Fibroblast of the aortic adventitia (primary cell): ENCODE results near the gene PWP1. TPM values are rescaled to one million over a fixed set of nuclear protein-coding genes. Genes with fewer than 3 reads are reported as not detected.
A peak's percentile ranks its signal among the peaks of the same experiment; 100 is the strongest.

ENCODE experiments used
- DNase-seq: peaks from one replicate; pipeline ENCODE4 v3.0.0-alpha.2; 2010; ENCODE audit warnings: low read depth
- H3K4me3 ChIP-seq: 2 replicates; pipeline ENCODE4 v1.5.1; 2011; ENCODE audit warnings: low read depth, mild to moderate bottlenecking, control low read depth, low read length, moderate library complexity
- total RNA-seq: library from RNA; depleted of rRNA; stranded (reverse); fragments of >200 nt; gene quantifications from 2 replicates; pipeline ENCODE4 v1.2.3, GENCODE V29; 2012; ENCODE audit warnings: low replicate concordance
- TF ChIP-seq, protein P1 (sequence below): IDR thresholded peaks from 2 replicates; pipeline ENCODE4 v1.5.1; 2011; ENCODE audit warnings: mild to moderate bottlenecking, low read length, control low read depth, inconsistent platforms; ENCODE audit not compliant: insufficient read depth

The PWP1 gene
- total RNA-seq, 1 donor: 72.0 TPM

DNA sequence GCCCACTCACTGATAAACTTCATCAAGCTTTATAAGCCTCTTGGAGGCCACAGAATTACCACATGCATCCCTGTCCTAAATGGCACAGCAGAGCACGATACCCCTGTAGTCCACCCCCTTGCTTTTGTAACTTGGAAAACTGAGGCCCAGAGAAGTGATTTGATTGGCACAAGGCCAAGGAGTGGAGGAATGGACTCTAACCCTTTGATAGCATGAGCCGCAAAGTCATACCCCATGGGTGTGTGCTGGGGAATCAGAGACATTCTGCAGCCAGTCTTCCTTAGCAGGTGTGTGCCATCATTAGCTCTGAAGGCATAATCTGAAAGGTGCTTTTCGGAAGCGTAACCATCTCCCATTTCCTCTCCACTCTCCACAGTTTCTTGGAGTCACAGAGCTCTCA lies 28.5 kb upstream of the PWP1 start:
- H3K4me3 ChIP-seq: no peak overlapping the region
- no peak for DNase-seq
- TF ChIP-seq, protein P1, sequence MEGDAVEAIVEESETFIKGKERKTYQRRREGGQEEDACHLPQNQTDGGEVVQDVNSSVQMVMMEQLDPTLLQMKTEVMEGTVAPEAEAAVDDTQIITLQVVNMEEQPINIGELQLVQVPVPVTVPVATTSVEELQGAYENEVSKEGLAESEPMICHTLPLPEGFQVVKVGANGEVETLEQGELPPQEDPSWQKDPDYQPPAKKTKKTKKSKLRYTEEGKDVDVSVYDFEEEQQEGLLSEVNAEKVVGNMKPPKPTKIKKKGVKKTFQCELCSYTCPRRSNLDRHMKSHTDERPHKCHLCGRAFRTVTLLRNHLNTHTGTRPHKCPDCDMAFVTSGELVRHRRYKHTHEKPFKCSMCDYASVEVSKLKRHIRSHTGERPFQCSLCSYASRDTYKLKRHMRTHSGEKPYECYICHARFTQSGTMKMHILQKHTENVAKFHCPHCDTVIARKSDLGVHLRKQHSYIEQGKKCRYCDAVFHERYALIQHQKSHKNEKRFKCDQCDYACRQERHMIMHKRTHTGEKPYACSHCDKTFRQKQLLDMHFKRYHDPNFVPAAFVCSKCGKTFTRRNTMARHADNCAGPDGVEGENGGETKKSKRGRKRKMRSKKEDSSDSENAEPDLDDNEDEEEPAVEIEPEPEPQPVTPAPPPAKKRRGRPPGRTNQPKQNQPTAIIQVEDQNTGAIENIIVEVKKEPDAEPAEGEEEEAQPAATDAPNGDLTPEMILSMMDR: no peak

DNA sequence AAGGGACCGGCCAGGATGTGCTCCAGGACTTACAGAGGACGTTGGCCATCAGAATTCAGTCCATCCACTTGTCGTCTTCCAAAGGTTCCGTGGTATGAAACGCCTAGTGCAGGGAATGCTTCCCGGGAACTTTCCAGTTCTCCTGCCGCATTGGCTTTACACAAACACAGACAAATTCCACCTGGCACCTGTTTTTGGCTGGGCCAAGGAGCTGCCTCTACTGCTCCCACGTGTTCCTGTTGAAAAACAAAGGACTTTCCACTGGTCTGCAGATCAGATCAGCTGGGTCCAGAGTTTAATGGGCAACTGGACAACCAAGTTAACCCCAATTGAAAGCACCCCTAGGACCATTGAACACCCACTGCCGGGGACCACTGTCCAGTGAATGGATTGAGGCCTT lies 28.0 kb upstream of the PWP1 start:
- TF ChIP-seq, protein P1: no peak
- no peak for DNase-seq
- H3K4me3 ChIP-seq: no peak overlapping the region

DNA sequence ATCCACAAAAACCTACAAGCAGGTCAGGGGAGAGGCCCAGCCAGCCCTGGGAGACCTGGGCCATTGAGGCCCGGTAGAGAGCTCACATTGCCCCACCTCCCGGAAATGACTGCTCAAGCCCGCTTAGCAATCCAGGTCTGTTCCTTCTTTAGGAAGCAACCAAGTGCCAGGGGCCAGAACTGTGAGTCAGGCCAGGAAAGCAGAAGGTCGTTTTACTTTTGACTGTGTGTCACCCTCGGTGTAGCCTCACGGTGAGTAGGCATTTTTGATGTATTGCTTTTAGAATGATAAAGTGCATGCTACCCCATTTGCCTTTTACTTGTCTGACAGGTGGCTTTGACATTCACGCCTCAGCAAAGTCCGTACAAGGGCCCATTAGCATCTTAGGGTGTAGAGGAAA lies 25.4 kb upstream of the PWP1 start:
- H3K4me3 ChIP-seq: no peak overlapping the region
- TF ChIP-seq, protein P1: no peak
- DNase-seq: peak; percentile 14

DNA sequence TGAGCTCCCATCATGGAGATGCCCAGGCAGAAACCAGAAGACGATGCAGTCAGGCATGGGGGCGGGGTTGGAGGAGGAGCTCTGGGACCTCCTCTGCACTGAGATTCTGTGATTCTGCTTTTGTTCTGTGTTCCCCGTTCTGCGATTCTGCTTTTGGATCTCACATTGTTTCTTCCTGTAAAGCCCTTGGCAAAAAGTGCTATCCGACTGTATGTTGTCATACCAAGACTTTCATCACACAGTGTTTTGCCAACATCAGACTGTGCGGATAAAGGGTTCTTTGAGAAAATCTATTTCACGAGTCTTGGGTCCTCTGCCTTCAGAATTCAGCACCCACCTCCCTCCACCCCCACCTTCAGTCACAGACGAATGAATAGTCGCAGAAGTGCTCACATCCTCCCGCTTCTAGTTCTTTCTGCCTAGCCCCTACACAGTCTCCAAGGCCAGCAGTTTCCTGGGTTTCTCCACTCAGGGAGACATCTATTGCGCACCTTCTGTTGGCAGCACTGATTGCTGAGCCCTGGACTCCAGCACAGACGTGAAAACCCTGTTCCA lies 24.7 kb upstream of the PWP1 start:
- TF ChIP-seq, protein P1: no peak

DNA sequence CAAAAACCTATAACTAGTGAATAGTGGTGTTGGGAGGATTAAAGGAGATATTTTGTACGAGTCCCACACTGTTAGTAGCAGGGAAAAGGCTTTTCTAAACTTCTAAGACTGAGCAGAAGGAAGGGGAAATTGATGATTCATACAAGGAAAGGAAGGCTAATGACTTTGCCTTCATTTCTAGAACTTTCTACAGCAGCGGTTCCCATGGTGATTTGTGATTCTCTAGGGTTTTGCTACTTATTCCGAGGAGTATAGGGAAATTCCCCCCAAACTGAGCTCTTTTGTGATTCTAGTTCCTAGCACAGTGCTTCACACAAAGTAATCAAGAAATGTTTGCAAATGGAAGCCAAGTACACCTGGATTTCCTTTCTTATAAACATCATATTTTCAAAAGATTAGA lies 23.8 kb upstream of the PWP1 start:
- no peak overlapping the region for H3K4me3 ChIP-seq
- TF ChIP-seq, protein P1: no peak
- no peak for DNase-seq

More for the DNA sequence above, 24.7 kb upstream of the PWP1 start:
- DNase-seq: peak; percentile 44
- no peak overlapping the region for H3K4me3 ChIP-seq

DNA sequence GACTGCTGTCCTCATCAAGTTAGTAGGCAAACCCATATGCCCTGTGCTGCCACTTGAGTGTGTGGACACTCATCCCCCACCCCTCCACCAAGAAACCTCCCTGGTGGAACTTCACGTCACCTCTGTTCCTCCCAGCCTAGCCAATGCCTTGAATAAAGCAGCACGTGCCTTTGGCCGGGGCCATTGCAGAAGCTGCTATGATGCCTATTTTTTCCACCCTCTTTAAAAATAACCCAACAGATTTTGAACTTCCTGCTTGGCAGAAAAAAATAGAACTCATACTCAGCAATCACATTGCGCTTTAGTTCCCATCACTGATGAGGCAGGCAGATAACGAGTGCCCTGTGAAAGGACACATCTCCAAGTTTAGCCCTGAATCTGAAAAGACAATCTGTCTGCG lies 23.1 kb upstream of the PWP1 start:
- no peak overlapping the region for H3K4me3 ChIP-seq
- TF ChIP-seq, protein P1: no peak
- DNase-seq: no peak

DNA sequence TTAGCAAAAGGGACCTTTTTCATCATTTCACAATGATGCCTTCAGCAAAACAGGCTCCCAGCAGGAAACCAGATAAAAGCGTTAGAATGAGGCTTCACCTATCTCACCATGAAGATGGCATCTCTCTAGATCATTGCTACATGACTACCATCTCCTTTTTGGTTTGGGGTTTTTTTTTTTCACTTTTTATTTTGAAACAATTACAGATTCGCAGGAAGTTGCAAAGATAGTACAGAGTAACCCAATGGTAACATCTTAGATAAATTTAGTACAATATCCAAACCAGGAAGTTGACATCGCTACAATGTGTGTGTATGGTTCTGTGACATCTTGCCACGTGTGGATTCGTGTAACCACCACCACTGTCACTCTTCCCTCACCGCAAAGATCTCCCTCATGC lies 22.3 kb upstream of the PWP1 start:
- no peak for DNase-seq
- TF ChIP-seq, protein P1: no peak

More for the DNA sequence above, 22.3 kb upstream of the PWP1 start:
- H3K4me3 ChIP-seq: no peak overlapping the region
